ENCODE data around the gene RNF19B.
A peak's percentile ranks its signal among the peaks of the same experiment; 100 is the strongest.
"Not testable (repeated sequence)": the region's sequence is repeated elsewhere in the genome, so short reads cannot be mapped to it uniquely, and the experiment has no call there.

Gene RNF19B

DNA sequence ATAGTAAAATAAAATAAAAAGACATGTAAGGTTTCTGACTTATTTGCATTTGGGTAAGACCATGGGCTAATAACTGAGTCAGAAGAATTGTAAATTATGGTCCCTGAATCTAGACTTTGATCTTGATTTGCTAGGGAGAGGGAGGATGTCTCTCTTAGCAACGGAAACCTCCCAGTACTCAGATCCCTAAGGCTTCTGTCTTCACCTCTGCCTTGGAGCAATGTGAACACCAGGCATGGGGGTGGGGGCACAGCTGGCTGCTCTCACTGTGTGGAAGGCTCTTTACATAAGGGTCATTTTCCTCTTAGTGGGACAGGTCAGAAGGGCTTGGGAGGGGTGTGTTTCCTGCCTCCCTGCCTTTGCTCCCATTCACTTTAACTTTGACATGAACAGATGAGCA is 46.4 kb downstream of the RNF19B start:
- no peak for DNase-seq (ENCODE audit: low spot score)
- in situ Hi-C loops (cut with MboI; ENCODE audit: low pct_unique_long_range_greater_than_20kb, low sequenced_read_pairs, unreplicated experiment): no loop called here
- TF ChIP-seq, protein P1, sequence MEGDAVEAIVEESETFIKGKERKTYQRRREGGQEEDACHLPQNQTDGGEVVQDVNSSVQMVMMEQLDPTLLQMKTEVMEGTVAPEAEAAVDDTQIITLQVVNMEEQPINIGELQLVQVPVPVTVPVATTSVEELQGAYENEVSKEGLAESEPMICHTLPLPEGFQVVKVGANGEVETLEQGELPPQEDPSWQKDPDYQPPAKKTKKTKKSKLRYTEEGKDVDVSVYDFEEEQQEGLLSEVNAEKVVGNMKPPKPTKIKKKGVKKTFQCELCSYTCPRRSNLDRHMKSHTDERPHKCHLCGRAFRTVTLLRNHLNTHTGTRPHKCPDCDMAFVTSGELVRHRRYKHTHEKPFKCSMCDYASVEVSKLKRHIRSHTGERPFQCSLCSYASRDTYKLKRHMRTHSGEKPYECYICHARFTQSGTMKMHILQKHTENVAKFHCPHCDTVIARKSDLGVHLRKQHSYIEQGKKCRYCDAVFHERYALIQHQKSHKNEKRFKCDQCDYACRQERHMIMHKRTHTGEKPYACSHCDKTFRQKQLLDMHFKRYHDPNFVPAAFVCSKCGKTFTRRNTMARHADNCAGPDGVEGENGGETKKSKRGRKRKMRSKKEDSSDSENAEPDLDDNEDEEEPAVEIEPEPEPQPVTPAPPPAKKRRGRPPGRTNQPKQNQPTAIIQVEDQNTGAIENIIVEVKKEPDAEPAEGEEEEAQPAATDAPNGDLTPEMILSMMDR (IDR thresholded peaks at IDR 0.05; ENCODE audit: extremely low read depth, insufficient read depth, missing control alignments): no peak

DNA sequence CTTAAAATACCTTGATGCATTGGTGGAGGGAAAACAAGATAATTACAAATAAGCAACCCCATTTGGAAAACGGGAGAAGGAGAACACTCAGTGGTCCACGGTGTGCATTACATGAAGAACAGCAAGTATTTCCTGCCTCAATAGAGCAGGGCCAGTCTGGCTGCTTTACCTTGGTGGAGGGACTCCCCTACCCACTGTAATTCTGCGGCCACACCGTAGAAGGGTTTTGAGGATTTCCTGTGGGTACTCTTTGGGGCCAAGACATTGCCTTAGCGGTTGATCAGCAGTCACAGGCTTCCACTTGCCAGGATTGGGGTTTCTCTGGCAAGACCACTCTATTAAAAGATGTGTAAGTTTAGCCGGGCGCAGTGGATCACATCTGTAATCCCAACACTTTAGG is 47.1 kb downstream of the RNF19B start:
- TF ChIP-seq, protein P1 (IDR thresholded peaks at IDR 0.05; ENCODE audit: extremely low read depth, insufficient read depth, missing control alignments): no peak
- in situ Hi-C loops (cut with MboI; ENCODE audit: low pct_unique_long_range_greater_than_20kb, low sequenced_read_pairs, unreplicated experiment): no loop called here
- no peak for DNase-seq (ENCODE audit: low spot score)

DNA sequence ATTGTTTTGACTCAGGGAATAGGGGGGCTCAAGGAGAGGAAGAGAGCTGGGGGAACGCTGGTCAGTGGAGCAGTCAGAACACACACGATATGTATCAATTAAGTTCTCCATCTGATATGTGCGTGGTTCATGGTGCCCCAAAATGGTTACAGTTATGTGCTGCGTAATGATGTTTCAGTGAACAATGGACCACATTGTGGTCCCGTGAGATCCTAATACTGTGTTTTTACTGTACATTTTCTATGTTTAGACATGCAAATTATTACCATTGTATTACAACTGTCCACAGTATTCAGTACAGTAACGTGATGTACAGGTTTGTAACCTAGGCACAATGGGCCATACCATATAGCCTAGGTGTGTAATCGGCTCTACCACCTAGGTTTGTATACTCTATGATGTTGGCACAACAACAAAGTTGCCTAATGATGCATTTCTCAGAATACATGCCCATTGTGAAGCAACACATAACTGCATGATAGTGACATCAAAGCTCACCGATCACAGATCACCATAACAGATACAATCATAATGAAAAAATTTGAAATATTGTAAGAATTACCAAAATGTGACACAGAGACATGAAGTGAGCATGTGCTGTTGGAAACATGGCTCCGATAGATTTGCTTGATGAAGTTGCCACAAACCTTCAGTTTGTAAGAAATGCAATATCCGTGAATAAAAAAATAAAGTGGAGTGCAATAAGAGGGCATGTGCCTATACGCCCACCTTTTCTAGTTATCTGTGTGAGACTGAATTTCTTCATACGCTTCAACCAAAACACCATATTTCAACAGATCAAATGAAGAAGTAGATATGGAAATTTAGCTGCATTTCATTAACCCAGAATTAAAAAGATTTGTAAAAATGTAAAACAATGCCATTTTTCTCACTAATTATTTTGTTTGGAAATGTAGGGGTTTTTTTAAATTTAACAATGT is 48.6 kb downstream of the RNF19B start:
- in situ Hi-C loops (cut with MboI; ENCODE audit: low pct_unique_long_range_greater_than_20kb, low sequenced_read_pairs, unreplicated experiment): no loop called here
- no peak for DNase-seq (ENCODE audit: low spot score)
- TF ChIP-seq, protein P1 (IDR thresholded peaks at IDR 0.05; ENCODE audit: extremely low read depth, insufficient read depth, missing control alignments): no peak

- TF ChIP-seq, protein P1 (IDR thresholded peaks at IDR 0.05; ENCODE audit: extremely low read depth, insufficient read depth, missing control alignments): no peak
- no peak for DNase-seq (ENCODE audit: low spot score)
These were observed 54.3 kb downstream of the RNF19B start for GRCh38 chr1:32910319-32910718.

DNA sequence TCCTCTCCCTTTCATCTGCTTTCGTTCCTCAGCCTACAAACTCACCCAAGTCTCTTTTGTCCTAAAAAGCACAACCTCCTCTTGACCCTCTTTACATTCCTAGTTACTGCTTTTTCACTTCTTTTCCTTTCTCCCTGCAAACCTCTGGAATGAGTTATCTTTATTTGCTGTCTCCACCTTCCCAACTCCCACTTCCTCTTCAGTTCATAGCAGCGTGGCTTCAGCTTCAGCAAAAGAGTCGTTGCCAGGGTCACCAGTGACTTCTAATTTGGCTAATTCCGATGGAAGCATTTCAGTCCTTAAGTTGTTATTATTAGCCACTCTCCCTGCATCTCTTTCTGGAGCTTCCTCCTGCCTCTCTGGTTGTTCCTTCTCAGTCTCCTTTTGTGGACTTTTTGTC is 57.2 kb downstream of the RNF19B start:
- in situ Hi-C loops (cut with MboI; ENCODE audit: low pct_unique_long_range_greater_than_20kb, low sequenced_read_pairs, unreplicated experiment): no loop called here
- peak; percentile 2 for DNase-seq (ENCODE audit: low spot score)
- TF ChIP-seq, protein P1 (IDR thresholded peaks at IDR 0.05; ENCODE audit: extremely low read depth, insufficient read depth, missing control alignments): no peak

More at GRCh38 chr1:32910319-32910718, 54.3 kb downstream of the RNF19B start:
- in situ Hi-C loops (cut with MboI; ENCODE audit: low pct_unique_long_range_greater_than_20kb, low sequenced_read_pairs, unreplicated experiment): no loop called here

DNA sequence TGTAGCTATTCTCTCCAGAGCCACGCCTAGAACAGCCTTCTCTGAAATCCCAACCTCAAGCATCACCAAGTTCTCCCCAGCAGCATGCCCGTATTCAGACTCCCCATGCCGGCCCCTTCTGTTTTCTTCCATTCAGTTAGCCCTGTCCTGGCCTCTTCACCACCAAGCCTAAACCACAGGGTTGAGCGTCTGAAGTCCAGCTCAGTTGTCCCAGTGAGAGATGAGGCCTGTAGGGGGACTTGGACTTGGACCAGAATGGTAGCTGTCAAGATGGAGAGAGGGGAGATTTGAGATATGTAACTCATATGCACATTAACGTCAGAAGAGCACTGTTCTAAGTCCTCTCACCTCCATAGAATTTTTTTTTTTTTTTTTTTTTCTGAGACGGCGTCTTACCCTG is 58.0 kb downstream of the RNF19B start:
- TF ChIP-seq, protein P1 (IDR thresholded peaks at IDR 0.05; ENCODE audit: extremely low read depth, insufficient read depth, missing control alignments): no peak

DNA sequence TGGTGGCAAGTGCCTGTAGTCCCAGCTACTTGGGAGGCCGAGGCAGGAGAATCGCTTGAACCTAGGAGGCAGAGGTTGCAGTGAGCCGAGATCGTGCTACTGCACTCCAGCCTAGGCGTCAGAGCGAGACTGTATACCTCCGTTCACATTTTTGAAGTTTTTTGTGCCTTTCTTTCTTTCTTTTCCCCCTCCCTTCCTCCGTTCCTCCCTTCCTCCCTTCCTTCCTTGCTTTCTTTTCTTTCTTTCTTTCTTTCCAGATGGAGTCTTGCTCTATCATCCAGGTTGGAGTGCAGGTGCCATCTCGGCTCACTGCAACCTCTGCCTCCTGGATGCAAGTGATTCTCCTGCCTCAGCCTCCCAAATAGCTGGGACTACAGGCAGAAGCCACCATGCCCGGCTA is 59.0 kb downstream of the RNF19B start:
- DNase-seq (ENCODE audit: low spot score); in situ Hi-C loops (cut with MboI; ENCODE audit: low pct_unique_long_range_greater_than_20kb, low sequenced_read_pairs, unreplicated experiment): not testable (repeated sequence)

More for the DNA sequence above, 58.0 kb downstream of the RNF19B start:
- in situ Hi-C loops (cut with MboI; ENCODE audit: low pct_unique_long_range_greater_than_20kb, low sequenced_read_pairs, unreplicated experiment): no loop called here
- no peak for DNase-seq (ENCODE audit: low spot score)
